OCI-LY1 (cell line): ENCODE results near the gene RBBP4.

Source experiments
- EZH2 ChIP-seq: fragments of 200-600 bp; sonication (generic), shearing (Covaris generic); IDR thresholded peaks from 2 replicates; pipeline ENCODE4 v1.8.0; 2017; ENCODE audit warnings: borderline replicate concordance, mixed run types, mild to moderate bottlenecking, antibody characterized with exemption, low read length, moderate library complexity, mixed read lengths
- TF ChIP-seq, protein P1 (sequence below): fragments of 200-600 bp; sonication (generic), shearing (Covaris generic); IDR thresholded peaks from 2 replicates; pipeline ENCODE4 v1.5.1; 2017; ENCODE audit warnings: mild to moderate bottlenecking, antibody characterized with exemption, low read length, moderate library complexity, mixed read lengths

DNA sequence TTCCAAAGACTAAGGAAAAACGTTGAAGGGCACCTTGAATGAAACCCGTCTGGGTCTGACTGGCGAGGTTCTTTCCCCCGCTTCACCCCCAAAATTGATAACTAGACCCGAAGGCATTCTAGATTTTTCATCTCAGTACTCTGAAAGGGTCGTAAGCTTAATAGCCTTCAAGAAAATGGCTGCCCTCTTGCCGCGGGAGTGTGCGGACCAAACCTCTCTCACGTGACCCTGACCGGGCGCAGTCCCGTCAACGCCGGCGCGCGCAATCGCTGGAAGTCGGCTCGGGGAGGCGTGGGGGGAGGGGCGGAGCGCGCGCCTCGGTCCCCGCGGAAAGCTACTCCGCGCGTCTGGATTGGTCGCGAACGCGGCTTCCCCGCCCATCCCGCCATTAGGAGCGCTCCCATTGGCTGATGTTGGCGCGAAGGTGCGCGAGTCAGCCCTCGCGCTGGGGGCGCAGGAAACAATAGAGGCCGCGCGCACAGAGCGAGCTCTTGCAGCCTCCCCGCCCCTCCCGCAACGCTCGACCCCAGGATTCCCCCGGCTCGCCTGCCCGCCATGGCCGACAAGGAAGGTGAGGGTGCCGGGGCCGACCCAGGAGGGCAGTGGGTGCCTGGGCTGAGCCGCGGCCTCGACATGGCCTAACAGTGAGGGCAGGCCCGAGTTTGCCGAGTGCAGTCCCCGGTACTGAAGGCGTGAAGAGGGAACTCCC, at the start of gene RBBP4:
- TF ChIP-seq, protein P1, sequence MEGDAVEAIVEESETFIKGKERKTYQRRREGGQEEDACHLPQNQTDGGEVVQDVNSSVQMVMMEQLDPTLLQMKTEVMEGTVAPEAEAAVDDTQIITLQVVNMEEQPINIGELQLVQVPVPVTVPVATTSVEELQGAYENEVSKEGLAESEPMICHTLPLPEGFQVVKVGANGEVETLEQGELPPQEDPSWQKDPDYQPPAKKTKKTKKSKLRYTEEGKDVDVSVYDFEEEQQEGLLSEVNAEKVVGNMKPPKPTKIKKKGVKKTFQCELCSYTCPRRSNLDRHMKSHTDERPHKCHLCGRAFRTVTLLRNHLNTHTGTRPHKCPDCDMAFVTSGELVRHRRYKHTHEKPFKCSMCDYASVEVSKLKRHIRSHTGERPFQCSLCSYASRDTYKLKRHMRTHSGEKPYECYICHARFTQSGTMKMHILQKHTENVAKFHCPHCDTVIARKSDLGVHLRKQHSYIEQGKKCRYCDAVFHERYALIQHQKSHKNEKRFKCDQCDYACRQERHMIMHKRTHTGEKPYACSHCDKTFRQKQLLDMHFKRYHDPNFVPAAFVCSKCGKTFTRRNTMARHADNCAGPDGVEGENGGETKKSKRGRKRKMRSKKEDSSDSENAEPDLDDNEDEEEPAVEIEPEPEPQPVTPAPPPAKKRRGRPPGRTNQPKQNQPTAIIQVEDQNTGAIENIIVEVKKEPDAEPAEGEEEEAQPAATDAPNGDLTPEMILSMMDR = no peak
- no peak for TF ChIP-seq EZH2
